ENCODE results near the gene ADAMTS16. TPM values are rescaled to one million over a fixed set of nuclear protein-coding genes. Genes with fewer than 3 reads are reported as not detected.

The ADAMTS16 gene
- total RNA-seq, 4 donors from 2014 or later: under 0.01 to 19.2 (median 0.34) TPM; not detected in 1

DNA sequence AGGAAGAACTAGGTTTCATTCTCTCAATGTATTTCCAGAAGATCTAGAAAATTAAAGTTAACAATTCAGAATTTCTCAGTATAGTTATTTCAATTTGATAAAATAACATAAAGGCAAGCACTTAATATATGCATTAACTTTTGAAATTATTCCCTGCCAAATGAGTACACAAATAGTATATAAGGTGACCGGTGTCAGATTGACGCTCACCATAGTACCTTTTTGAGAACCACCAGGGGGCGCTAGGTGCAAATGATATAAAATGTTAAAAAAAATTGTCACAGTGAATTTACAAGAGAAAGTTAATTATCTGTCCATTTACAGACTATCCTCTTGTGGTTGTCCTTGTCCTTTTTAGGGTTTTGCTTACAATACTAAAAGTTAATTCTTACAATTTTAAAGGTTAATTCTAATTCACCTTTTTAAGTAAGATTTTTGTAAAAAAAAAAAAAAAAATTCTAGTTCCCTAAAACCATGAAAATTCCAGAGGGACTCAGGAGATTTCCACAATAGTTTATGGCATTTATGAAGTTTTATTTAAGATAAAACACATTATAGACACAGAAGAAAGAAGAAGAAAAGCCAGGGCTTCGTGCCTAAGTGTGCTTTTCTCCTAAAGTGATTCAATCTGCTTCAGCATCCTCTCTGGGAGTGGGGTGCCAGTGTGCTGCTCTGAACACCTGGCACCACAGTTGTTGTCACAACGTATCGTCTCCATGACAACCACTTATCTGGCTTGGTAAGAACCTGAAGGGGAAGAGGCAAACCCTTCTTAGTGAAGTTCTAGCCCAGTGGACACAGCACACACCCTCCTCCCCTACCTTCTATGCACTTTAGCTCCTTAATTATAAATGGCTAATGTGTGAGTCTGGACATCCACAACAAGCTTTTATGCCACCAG is 1.7 kb downstream of the ADAMTS16 start:
- H3K36me3 ChIP-seq: no peaks in the 10 kb centered on the region
- H3K4me1 ChIP-seq: peaks cover 4 to 8% of the 10 kb centered on the region in 2 donors
- H3K9me3 ChIP-seq: no peaks in the 10 kb centered on the region
- peak overlapping the region in 1 of 2 donors; percentile 52 for H3K4me3 ChIP-seq
- H3K27ac ChIP-seq: no peak overlapping the region
- TF ChIP-seq, protein P1, sequence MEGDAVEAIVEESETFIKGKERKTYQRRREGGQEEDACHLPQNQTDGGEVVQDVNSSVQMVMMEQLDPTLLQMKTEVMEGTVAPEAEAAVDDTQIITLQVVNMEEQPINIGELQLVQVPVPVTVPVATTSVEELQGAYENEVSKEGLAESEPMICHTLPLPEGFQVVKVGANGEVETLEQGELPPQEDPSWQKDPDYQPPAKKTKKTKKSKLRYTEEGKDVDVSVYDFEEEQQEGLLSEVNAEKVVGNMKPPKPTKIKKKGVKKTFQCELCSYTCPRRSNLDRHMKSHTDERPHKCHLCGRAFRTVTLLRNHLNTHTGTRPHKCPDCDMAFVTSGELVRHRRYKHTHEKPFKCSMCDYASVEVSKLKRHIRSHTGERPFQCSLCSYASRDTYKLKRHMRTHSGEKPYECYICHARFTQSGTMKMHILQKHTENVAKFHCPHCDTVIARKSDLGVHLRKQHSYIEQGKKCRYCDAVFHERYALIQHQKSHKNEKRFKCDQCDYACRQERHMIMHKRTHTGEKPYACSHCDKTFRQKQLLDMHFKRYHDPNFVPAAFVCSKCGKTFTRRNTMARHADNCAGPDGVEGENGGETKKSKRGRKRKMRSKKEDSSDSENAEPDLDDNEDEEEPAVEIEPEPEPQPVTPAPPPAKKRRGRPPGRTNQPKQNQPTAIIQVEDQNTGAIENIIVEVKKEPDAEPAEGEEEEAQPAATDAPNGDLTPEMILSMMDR (IDR thresholded peaks at IDR 0.05): peak; percentile 67 to 73 (median 72)
- no peak for TF ChIP-seq POLR2A (IDR thresholded peaks at IDR 0.05)
- intact Hi-C loops (cut with DNase I; ENCODE audit: low total_unique reads): no loop called here
- peak; percentile 49 to 67 for DNase-seq
- peaks cover 5 to 9% of the 10 kb centered on the region in 2 donors for H3K27me3 ChIP-seq

DNA sequence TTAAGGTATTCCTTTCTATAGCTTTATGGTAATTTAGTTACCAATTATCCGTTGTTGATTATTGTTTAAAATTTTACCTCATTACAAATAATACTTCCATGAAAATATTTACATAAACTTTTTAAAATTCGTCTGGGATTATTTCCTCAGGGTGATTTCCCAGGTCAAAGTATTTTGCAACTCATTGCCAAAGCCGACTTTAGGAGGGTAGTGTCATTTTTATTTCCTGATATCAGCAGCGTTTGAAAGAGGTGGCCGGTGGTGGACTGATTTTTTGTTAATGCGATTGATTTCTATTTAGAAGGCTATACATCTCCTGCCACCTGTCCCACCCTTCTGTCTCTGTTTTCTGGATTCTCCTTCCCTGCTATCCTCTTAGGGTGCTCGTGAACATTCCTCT is 4.3 kb downstream of the ADAMTS16 start:
- Histone ChIP-seq H3K36me3 (no peaks in the 10 kb centered on the region), H3K27ac (no peak overlapping the region), H3K4me3 (no peak overlapping the region), H3K9me3 (no peaks in the 10 kb centered on the region), H3K27me3 (peaks cover 5 to 6% of the 10 kb centered on the region in 2 donors), H3K4me1 (peaks cover 4 to 8% of the 10 kb centered on the region in 2 donors)
- intact Hi-C loops (cut with DNase I; ENCODE audit: low total_unique reads): no loop called here
- no peak for DNase-seq
- no peak for TF ChIP-seq POLR2A (IDR thresholded peaks at IDR 0.05)
- TF ChIP-seq, protein P1 (IDR thresholded peaks at IDR 0.05): no peak

DNA sequence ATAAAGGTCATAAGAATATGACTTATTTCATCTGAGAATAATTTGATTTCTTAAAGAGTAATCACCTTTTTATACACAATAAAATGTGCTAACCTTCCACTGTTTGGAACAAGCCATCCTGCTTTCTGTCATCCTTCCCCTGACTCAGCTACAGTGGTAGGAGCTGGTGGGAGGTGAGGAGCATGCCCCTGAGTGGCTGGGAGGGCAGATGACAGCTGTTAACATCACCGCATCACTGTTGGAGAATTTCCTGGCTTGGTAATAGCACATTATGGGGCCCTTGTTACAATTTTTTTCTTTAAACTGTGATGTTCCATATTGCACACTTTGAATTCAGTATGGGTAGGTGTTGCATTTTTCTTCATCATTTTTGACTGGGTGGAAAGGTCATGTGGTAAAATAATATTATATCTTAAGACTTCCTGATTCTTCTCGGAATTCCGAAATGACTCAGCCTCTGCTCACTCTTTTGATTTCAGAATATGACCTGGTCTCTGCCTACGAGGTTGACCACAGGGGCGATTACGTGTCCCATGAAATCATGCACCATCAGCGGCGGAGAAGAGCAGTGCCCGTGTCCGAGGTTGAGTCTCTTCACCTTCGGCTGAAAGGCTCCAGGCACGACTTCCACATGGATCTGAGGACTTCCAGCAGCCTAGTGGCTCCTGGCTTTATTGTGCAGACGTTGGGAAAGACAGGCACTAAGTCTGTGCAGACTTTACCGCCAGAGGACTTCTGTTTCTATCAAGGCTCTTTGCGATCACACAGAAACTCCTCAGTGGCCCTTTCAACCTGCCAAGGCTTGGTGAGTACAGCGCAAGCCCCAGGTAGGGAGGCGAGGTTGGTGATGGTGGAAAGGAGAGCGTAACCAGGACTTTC is 5.8 kb downstream of the ADAMTS16 start:
- peaks cover 0 to 4% of the 10 kb centered on the region in 2 donors for H3K4me1 ChIP-seq
- peaks cover 5% of the 10 kb centered on the region in 2 donors for H3K27me3 ChIP-seq
- no peak for TF ChIP-seq POLR2A (IDR thresholded peaks at IDR 0.05)
- TF ChIP-seq, protein P1 (IDR thresholded peaks at IDR 0.05): no peak
- no peak for DNase-seq
- H3K36me3 ChIP-seq: no peaks in the 10 kb centered on the region
- H3K27ac ChIP-seq: no peak overlapping the region
- no peaks in the 10 kb centered on the region for H3K9me3 ChIP-seq
- H3K4me3 ChIP-seq: no peak overlapping the region
- intact Hi-C loops (cut with DNase I; ENCODE audit: low total_unique reads): no loop called here

DNA sequence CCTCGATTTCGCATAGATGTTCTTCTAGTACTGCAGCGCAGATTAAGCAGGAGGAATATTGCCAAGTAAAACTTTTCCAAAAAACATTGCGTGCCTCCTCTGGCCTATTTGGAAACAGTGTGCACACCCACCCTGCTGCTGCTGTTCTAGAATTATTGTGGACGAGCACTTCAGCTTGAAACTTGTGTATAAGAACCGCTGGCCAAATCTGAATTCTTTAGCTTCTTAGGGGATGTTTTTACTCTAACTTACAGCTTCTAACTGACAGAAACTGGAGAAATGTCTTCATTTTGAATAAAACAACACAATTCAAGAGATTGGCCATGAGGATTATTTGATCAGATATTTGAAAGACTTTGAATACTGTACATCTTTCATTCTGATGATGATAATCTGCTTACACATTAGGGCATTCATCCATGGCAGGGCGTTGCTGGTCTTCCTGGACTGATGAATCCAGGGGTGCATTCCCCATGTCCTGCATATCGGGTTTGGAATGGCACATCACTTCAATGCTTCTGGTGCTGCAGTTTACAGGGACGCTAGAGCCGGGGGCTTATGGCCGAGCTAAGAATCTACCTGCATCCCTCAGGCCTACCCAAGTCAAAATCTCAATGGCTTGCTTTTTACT is 6.5 kb downstream of the ADAMTS16 start:
- Histone ChIP-seq H3K36me3 (no peaks in the 10 kb centered on the region), H3K4me3 (no peak overlapping the region), H3K4me1 (no peaks in the 10 kb centered on the region), H3K9me3 (no peaks in the 10 kb centered on the region), H3K27me3 (no peaks in the 10 kb centered on the region), H3K27ac (no peak overlapping the region)
- TF ChIP-seq, protein P1 (IDR thresholded peaks at IDR 0.05): no peak
- TF ChIP-seq POLR2A (IDR thresholded peaks at IDR 0.05): no peak
- DNase-seq: no peak
- intact Hi-C loops (cut with DNase I; ENCODE audit: low total_unique reads): no loop called here
